HG03066 (cell line): ENCODE data around the gene HSD17B10.
"Not testable (repeated sequence)": the region's sequence is repeated elsewhere in the genome, so short reads cannot be mapped to it uniquely, and the experiment has no call there.

ENCODE experiments used
- ATAC-seq: cut with Tn5 transposase; IDR thresholded peaks from one replicate; pipeline ENCODE4 v1.9.1; 2021; ENCODE audit warnings: low read depth; ENCODE audit not compliant: unreplicated experiment

HSD17B10 gene

GRCh38 chrX:53433651-53434639, at the start of gene HSD17B10:
TSS of gene HSD17B10 (minus strand) at chrX:53434370. CDS start at chrX:53434345, 25 bp downstream.
- peak; percentile 97 for ATAC-seq

DNA sequence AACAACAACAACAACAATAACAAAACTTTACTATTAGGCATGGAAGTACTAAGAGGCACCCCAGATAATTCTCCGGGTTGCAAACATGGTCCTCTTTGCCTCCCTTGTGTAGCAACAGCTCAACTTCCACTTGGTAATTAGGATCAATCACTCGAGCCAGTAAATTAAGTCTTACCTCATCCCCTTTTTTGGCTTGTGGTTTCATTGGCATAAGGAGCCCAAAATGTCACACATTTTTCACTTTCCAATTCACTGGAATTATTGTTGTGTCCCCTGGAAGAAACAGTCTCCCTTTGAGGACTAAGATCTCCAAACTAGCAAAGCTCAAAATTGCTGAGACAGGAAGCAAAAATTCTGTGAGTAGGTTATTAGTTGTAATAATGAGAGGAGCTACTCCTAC, 49.2 kb upstream of the HSD17B10 start:
- ATAC-seq = no peak

DNA sequence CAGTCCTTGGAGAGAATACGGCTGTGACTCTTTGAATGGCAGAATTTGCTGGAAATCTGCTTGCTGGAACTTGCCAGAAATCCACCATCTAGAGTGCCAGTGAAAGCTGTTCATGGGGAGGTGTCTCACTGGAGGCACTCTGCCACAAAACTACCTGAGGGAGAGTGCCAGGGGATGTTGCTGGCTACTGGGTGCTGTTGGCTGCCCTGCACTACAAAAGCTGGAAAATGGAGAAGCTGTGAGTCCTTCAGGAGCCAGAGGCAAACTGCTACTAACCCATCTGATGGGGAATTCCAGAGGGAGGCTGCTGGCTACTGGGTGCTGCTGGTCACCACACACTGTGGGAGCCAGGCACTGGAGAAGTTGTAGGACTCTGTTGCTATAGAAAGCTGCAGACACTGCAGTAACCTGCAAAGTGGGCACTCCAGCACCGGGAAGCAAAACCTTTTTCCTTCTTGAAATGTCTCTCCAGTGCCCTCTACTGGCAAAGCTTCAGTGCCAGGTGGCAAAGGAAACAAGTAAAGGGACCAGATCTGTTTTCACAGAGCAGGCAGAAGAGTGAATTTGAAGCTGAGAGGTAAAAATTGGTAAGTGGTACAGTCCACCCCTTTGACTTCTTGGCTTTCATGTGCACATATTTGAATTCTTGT, 47.8 kb upstream of the HSD17B10 start:
- ATAC-seq = no peak

DNA sequence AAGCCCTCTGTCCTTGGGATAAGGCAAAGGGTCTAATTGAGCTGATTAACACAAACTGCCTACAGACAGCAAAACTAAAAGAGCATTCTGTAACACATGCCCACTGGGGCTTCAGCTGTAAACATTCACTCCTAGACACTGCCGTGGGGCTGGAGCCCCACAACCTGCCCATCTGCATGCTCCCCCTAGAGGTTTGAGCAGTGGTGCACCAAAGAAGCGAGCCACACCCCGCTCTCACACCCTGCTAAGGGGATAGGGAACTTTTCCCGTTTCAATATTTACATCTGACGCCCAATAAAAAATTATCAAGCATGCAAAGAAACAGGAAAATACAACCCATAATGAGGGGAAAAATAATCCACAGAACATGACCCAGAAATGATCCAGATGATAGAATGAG, 46.9 kb upstream of the HSD17B10 start:
- no peak for ATAC-seq

GRCh38 chrX:53479301-53479700, 45.1 kb upstream of the HSD17B10 start:
- ATAC-seq = no peak

DNA sequence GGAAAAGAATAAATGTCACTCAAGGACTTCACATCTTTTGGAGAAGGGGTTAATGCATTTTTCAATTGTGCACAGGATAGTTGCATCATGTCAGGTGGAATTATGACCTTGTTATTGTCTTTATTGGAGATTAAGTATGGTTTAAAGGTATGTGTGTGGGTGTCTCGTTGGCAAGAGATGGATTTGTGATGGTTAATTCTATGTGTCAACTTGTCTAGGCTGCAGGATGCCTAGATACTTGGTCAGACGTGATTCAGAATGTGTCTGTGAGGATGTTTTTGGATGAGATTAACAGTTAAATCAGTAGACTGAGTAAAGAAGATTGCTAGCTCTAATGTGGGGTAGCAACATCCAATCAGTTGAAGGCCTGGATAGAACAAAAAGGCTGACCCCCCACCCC, 42.2 kb upstream of the HSD17B10 start:
- ATAC-seq = no peak

- no peak for ATAC-seq
Measured at GRCh38 chrX:53474707-53475106, 40.5 kb upstream of the HSD17B10 start.

DNA sequence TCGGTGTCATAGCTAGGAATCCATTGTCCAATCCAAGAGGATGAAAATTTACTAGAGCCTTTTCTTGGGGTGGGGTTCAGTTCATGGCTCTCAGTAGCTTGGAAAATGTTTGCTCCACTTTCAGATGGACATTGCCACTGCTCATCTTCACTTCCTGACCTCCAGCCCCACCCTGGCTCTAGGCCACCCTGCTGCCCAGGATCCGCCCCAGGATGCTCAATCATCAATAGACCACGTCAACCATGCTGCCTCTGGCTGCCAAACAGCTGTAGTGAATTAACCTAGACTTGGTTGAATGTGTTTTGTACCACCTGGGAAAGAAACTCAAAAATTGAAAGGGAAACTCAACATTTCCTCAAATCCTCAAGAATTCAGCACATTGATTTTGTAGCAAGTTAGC, 37.2 kb upstream of the HSD17B10 start:
- no peak for ATAC-seq

- ATAC-seq = not testable (repeated sequence)
Measured at GRCh38 chrX:53468659-53469058, 34.5 kb upstream of the HSD17B10 start.

GRCh38 chrX:53458082-53458481, 23.9 kb upstream of the HSD17B10 start:
- no peak for ATAC-seq

DNA sequence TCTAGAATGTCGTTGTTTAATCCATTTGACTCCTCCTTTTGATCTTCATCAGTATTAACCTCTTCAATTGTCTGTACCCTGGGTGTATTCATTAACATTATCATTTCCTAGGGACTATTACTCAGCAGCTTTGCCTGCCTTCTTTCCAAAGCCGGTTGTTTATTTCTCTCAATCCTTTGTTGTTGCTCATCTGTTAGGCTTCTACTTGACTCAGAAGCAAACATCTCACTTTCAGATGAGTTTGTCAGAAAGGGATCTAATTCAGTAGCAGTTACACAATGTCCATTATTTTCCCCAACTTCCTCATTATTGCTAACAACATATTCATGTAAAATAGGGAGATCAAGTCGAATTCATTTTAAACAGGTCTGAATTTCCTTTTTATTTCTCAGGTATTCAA, 22.1 kb upstream of the HSD17B10 start:
- ATAC-seq = no peak

GRCh38 chrX:53452812-53453211, 18.6 kb upstream of the HSD17B10 start:
- ATAC-seq = no peak

DNA sequence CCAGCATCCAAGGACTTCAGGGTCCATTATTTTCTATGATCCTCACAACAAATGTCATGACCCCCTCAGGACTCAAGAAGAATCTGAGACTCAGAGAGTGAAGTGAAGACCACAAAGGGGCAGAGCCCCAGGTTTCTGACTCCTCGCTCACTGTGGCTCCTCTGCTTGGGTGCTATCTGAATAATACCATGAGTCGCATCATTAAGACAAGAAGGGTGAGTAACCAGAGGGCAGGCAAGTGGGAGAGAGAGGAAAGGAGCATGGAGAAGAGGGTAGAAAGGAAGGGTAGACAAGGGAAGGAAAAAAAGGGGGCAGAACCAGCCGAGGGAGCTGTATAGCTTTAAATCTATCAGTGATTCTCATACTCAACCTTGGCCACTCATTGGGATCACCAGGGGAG, 15.5 kb upstream of the HSD17B10 start:
- ATAC-seq = no peak

GRCh38 chrX:53447441-53447840, 13.3 kb upstream of the HSD17B10 start:
- ATAC-seq = no peak

DNA sequence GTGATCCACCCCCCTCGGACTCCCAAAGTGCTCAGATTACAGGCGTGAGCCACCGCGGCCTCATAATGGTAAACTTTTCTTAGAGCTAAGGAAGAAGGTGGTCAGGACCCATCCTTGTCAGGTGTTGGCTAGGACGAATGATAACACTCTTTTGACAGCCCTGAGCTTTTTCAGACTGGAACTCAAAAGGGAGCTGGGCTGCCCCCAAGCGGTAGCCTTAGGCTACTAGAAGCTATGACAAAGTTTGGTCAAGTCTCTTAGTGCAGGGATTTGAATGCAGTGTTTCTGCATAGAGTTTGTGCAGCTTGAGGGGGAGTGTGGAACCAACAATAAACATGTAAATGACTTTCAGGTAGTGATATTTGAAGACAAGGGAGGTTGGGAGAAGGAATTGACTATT, 11.8 kb upstream of the HSD17B10 start:
- ATAC-seq = no peak

DNA sequence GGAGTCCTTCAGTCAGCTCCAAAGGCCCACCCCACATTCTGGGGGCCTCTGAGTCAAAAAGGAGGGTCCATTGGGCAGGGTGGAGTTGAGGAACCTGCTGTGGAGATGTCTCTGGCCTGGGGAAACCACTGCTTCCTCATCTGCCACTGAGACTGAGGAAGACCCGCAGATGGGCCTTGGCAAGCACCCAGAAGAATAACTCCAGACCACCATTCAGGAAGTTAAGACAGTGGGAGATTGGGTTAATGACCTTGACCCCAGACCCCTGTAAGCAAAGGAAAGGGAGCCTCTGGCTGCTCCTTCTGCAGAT, 8.1 kb upstream of the HSD17B10 start:
- ATAC-seq = no peak

- peak; percentile 75 for ATAC-seq
Measured at GRCh38 chrX:53441531-53442321, 7.6 kb upstream of the HSD17B10 start.

DNA sequence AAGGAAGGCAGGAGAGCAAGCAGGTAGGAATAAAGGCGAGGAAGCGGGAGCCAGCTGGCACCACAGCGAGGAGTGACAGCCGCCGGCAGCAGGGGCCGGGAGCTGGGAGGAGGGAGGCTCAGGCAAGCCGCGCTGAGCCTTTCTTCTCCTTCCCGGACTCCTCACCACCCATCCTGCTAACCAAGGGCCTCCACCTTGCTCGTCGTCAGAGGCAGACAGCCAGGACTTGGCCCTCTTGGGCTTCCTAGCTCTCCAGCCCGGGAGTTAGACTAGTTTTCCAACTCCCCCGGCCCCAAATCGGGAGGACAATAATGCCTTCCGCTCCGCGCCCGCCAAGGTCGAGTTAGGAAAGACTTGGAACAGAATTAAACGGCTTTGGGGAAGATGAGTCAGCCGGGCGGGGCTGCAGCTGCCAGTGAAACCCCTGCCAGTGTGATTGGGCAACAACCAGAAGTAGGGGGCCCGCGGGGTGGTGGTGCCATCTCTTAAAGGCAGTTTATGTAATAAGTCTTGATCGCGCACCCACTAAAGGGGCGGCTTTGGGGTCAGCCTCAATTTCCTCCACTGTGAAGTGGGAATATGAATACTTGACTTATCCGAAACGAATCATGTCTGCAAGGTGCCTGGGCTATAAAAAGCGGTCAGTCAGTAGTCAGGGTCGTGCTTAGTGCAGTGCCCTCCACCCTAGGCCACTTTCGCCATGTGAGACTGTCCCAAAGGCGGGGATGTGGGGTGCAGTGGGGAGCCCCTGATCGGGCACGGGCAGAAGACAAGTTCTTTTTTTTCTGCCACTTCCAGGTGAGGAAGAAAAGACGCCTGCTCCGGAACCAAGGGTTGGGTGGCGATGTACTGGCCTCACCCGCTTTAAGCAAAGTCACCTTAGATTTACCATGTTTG, 6.7 kb upstream of the HSD17B10 start:
- ATAC-seq = no peak

GRCh38 chrX:53440101-53440500, 5.9 kb upstream of the HSD17B10 start:
- no peak for ATAC-seq

DNA sequence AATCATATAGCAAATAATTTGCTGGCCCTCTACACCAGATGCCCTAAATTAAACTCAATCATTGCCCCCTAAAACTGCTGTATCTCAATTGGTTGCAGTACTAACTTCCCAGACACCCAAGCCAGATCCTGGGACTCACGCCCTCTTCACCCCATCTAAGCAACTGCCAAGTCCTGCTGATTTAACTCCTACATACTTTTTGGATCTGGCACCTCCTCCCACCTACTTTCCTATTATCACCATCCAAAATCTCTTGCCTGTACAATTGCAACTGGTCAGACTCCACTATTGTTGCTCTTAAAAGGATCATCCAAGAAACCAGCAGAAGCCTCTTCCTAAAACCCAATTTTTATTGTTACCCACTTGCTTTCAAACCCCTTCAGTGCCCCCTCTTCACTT, 4.7 kb upstream of the HSD17B10 start:
- no peak for ATAC-seq
